GM18498 (cell line): ENCODE measurements around the gene LHX2.
"Not testable (repeated sequence)": the region's sequence is repeated elsewhere in the genome, so short reads cannot be mapped to it uniquely, and the experiment has no call there.

ENCODE experiments used
- ATAC-seq: cut with Tn5 transposase; IDR thresholded peaks from one replicate; pipeline ENCODE4 v1.9.1; 2021; ENCODE audit warnings: mild to moderate bottlenecking, moderate library complexity; ENCODE audit not compliant: unreplicated experiment

LHX2 gene, protein sequence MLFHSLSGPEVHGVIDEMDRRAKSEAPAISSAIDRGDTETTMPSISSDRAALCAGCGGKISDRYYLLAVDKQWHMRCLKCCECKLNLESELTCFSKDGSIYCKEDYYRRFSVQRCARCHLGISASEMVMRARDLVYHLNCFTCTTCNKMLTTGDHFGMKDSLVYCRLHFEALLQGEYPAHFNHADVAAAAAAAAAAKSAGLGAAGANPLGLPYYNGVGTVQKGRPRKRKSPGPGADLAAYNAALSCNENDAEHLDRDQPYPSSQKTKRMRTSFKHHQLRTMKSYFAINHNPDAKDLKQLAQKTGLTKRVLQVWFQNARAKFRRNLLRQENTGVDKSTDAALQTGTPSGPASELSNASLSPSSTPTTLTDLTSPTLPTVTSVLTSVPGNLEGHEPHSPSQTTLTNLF

GRCh38 chr9:124011460-124012301, at the start of gene LHX2:
TSS of gene LHX2 (plus strand) at chr9:124011768. CDS start at chr9:124012349, 581 bp downstream.
- ATAC-seq, result no peak

- no peak for ATAC-seq
Measured at GRCh38 chr9:123964761-123965160, 46.8 kb upstream of the LHX2 start.

DNA sequence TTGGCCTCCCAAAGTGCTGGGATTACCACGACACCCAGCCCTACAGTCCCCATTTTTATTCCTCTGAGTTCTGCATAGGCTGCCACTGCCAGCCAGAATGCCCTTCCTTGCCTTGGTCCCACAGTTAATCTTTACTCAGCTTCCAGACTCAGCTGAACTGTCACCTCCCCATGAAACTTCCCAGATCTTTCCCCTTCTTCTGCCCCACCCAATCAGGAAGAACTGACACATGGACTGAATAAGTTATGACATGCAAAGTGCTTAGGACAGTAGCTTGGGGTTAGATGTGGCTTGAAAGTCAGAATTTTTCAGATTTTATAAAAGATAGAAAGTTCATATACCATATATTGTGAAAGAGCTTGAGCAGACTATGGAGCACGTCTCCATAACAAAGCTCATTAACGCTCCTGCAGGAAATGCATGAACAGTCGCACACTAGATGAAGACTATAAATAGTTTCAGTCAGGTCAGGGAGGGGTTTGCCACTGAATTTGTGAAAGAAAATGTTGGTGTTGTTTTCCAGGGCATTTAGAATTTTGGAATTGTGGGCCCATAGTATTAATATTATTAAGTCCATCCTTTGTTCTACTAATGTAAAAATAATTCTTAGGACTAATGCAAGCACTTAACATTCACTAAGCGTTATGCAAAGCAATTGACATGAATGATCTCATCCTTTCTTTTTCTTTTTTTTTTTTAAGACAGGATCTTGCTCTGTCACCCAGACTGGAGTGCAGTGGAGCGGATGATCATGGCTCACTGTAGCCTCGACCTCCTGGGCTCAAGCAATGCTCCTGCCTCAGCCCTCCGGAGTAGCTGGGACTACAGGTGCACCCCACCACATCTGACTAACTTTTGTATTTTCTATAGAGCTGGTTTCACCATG, 45.5 kb upstream of the LHX2 start:
- ATAC-seq, result no peak

- ATAC-seq, result no peak
Measured at GRCh38 chr9:123967323-123967722, 44.2 kb upstream of the LHX2 start.

DNA sequence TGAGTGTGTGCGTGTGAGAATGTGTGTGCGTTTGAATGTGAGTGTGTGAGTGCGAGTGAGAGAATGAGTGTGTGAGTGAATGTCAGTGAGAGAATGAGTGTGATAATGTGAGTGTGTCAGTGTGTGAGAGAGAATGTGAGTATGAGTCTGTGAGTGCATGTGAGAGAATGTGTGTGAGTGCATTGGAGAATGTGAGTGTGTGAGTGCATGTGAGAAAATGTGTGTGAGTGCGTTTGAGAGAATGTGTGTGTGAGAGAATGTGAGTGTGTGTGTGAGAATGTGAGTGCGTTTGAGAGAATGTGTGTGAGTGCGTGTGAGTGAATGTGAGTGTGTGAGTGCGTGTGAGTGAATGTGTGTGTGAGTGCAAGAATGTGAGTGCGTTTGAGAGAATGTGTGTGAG, 39.0 kb upstream of the LHX2 start:
- ATAC-seq, result no peak

- no peak for ATAC-seq
Measured at GRCh38 chr9:123973590-123974223, 37.9 kb upstream of the LHX2 start.

DNA sequence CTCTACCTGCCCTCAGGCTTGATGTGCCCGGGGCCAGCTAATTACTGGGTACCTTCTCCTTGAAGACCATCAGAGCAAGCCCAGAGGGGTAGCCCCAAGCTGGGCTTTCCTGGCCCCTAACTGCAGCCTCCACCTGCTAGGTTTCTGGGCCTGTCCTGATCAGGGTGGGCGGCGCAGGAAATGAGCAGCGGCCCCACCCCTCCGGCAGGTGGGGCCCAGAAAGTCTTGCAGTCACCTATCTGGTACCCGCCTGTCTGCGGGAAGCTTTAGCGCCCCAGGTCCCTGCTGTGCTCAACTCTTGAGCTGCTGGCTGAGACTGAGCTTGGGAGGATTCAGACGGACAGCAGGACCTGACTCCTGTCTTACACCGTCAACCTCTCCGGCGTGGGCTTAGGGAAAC, 37.1 kb upstream of the LHX2 start:
- no peak for ATAC-seq

- ATAC-seq, result no peak
Measured at GRCh38 chr9:123975871-123976270, 35.7 kb upstream of the LHX2 start.

DNA sequence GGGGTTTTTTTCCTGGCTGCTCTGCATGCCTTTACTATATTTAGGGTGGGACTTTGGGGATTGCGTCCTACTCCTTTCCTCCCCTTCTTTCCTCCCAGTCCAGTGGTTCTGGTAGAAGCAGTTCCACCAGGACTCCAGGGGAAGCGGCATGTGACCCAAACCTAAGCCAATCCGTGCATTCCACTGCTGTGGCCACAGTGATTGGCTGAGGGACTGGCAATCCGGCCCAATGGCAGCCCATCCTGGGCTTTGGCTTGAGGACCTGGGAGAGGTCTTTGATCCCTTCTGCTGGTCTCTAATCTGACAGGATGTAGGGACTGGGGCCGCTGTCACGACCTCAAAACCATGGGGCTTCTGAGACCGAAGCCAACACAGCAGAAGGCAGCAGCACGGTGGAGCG, 35.0 kb upstream of the LHX2 start:
- not testable (repeated sequence) for ATAC-seq

DNA sequence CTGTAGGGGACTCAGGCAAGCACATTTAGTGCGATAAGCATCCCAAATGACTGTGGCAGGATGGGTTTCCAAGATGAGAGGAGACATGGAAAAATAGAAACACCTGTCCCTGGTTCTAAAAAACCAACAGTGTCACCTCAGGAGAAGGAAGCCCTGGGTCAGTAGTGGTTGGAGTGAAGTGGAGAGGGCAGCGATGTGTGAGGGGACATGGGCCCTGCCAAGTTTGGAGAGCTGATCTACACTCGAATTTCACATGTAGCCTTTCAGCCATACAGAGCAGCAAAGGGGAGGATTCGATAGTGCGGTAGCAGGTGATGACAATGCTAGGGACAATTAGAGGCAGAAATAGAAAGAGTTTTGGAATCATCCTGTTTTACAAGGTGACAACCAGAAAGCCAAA, 32.6 kb upstream of the LHX2 start:
- no peak for ATAC-seq

- ATAC-seq, result no peak
Measured at GRCh38 chr9:123982535-123982934, 29.0 kb upstream of the LHX2 start.

DNA sequence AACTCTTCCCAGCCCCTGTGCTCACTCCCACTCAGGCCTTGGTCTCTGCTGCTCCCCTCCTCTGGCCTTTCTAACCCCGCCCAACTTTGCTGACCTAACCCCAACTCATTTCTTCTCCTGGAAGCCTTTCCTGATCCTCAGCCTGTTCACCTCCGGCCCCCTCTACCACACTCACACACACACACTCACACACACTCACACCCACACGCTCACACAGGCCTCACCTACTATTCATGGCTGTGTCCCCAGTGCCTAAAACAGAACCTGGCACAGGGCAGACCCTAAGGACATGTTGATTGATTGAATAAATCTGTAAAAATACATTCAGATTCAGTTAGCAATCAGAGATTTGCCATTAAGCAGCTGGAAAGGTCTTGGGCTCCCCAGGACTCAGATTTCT, 28.5 kb upstream of the LHX2 start:
- ATAC-seq, result no peak

GRCh38 chr9:123984802-123985201, 26.8 kb upstream of the LHX2 start:
- no peak for ATAC-seq

DNA sequence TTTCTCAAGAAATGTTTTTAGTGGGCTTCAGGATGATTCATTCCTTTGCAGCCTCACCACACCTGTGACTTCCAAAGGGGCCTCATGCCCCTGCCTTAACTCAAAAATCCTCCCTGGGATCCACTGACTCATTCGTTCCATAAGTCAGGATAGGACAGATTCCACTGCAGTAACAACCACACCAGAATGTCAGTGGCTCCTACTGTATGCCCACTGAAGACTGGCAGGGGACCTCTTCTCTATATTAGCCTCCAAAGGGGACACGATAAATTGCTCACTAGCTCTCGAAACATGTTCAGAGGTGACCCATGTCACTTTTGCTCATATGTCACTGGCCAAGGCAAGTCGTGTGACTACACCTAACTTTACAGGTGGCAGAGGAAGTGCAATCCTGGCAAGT, 25.7 kb upstream of the LHX2 start:
- ATAC-seq, result no peak

DNA sequence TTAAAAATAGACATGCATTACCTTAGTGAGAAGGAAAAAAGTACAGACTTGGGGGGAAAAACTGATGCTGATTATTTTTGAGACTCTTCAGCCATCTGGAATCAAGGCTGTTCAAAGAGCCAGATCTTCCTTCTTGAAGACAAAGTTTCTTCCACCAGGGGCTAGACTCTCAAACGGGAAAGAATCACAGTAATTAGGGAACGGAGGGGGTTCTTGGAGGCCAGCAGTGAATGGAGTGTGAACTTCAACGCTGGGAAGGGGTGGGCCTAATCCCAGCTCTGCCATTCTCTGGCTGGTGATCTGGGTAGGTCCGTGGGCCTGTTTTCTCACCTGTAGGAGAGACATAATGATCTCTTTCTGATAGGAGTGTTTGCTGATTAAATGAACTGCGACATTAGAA, 21.1 kb upstream of the LHX2 start:
- ATAC-seq, result no peak

GRCh38 chr9:123992679-123993078, 18.9 kb upstream of the LHX2 start:
- ATAC-seq, result not testable (repeated sequence)

DNA sequence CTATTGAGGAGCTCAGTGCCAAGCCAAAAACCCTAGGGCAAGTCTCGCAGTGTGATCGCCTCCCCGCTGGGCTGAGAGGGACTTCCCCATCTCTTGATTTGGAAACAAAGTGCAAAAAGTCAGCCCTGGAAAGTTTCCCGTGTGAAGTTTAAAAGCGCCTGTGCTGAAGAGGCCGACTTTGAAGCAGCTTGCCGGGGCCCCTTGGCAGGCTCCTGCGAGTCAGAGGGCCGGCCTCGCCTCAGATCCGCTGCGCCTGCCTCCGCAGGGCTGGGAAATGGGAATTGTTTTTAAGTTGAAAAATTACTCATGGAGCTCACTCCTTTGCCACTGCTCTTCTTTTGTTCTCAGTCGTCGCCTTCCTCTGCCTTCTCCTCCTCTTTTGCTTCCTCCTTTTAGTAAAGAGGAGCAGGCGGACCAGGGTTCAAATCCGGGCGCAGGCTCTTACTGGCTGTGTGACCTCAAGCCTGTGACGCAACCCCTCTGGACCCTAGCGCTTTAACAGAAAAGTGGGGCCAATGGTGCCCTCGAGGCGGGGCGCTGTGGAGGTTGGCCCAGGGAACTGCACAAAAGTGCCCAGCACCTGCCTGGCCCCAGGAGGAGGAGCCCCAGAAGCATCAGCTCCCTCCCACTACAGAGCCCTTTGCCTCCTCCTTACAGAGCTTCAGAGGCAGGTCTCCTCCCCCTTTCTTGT, 14.7 kb upstream of the LHX2 start:
- ATAC-seq, result peak; percentile 33

GRCh38 chr9:123997665-123998277, 13.8 kb upstream of the LHX2 start:
- ATAC-seq, result peak; percentile 65

DNA sequence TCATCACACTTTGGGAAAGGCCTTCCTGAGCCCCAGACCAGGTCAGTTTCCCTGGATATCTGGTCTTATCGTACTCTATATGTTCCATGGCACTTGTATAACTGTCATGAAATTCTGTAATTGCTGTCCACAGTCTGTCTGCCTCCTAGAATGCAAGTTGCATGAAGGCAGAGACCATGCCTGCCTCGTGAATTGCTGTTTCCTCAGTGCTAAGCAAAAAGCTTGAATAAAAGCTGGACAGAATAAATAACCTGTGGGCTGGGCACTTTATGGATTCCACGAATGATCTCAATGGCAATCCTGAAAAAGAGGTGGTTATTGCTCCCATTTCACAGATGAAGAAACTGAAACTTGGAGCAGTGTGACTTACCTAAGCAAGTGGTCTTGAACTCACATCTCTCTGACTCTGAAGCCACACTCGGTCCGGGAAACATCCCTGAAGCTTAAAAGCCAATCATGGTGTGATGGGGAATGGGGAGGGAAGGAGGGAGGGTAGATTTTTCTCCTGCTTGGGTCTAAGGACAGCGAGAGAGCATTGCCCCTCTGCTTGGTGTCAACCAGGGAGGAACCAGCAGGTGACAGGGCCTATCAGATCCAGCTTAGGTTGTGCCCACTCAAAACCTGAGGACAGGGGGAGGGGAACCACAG, 13.2 kb upstream of the LHX2 start:
- no peak for ATAC-seq
